Testis (tissue), 2 donors: ENCODE data around the gene ERH.

Source experiments
- POLR2A ChIP-seq: fragments of 450-650 bp; IDR thresholded peaks from one replicate; pipeline ENCODE4 v1.6.1; 2017; ENCODE audit warnings: antibody characterized with exemption, mild to moderate bottlenecking, moderate library complexity
- TF ChIP-seq, protein P1 (sequence below), 3 experiments: fragments of 450-650 bp in 2 of 3; fragments of 200-600 bp in 1 of 3; sonication (generic) in 1 of 3; IDR thresholded peaks; one replicate each; pipeline ENCODE4 v1.5.1; 2016 to 2019; ENCODE audit warnings: antibody characterized with exemption in 3 of 3, mild to moderate bottlenecking in 2 of 3, moderate library complexity in 1 of 3

DNA sequence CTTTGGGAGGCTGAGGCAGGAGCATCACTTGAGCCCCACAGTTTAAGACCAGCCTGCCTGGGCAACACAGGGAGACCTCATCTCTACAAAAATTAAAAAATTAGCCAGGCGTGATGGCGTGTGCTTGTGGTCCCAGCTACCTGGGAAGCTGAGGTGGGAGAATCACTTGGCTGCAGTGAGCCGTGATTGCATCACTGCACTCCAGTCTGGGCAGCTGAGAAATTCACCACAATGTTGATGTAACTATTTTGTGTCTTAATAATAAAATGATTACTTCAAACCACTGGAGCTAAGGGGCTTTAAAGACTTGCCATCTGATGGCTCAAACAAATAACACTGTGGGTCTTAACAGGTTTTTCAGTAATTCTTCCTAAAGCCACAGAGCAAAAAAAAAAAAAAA lies 10.8 kb downstream of the ERH start:
- TF ChIP-seq, protein P1, sequence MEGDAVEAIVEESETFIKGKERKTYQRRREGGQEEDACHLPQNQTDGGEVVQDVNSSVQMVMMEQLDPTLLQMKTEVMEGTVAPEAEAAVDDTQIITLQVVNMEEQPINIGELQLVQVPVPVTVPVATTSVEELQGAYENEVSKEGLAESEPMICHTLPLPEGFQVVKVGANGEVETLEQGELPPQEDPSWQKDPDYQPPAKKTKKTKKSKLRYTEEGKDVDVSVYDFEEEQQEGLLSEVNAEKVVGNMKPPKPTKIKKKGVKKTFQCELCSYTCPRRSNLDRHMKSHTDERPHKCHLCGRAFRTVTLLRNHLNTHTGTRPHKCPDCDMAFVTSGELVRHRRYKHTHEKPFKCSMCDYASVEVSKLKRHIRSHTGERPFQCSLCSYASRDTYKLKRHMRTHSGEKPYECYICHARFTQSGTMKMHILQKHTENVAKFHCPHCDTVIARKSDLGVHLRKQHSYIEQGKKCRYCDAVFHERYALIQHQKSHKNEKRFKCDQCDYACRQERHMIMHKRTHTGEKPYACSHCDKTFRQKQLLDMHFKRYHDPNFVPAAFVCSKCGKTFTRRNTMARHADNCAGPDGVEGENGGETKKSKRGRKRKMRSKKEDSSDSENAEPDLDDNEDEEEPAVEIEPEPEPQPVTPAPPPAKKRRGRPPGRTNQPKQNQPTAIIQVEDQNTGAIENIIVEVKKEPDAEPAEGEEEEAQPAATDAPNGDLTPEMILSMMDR (IDR thresholded peaks at IDR 0.05): no peak
- no peak for TF ChIP-seq POLR2A
